Caco-2 (cell line): Measurements from ENCODE around the gene LCE1D. TPM values are rescaled to one million over a fixed set of nuclear protein-coding genes. Genes with fewer than 3 reads are reported as not detected.

Experiments used
- BruUV-seq: library from RNA; stranded (reverse); fragments of 400-500 nt; replicated peaks from 2 replicates; lab custom pipeline; 2021; lab: Mats Ljungman, UMichigan
- CTCF ChIA-PET: fragments of 300-600 bp; sonication (Branson Sonifier 250); formaldehyde crosslinking; loops from one replicate; lab custom pipeline; 2022; ENCODE audit warnings: antibody characterized with exemption; lab: Charles Lee
- POLR2A ChIA-PET: fragments of 300-600 bp; sonication (Branson Sonifier 250); formaldehyde crosslinking; loops from one replicate; lab custom pipeline; 2022; ENCODE audit warnings: antibody characterized with exemption; lab: Charles Lee
- DNase-seq, 2 experiments: peaks; one replicate each; pipeline versions ENCODE4 v3.0.0 to v3.0.0-alpha.2; 2020 to 2022
- H3K27me3 ChIP-seq: replicated peaks from 2 replicates; pipeline ENCODE4 v1.6.0; 2011; ENCODE audit warnings: low read length; ENCODE audit not compliant: control insufficient read depth, insufficient read depth
- H3K36me3 ChIP-seq: 2 replicates; pipeline ENCODE4 v1.5.1; 2011; ENCODE audit warnings: low read length; ENCODE audit not compliant: control insufficient read depth, insufficient read depth
- H3K4me1 ChIP-seq: fragments of 250-450 bp; sonication (Bioruptor Pico); 2 replicates; pipeline ENCODE4 v1.5.1; 2020; ENCODE audit warnings: mild to moderate bottlenecking
- H3K4me3 ChIP-seq: 2 replicates; pipeline ENCODE4 v1.5.1; 2011; ENCODE audit warnings: low read depth, mild to moderate bottlenecking, control low read depth, low read length
- H3K9me3 ChIP-seq: fragments of 250-450 bp; sonication (Bioruptor Pico); 2 replicates; pipeline ENCODE4 v1.5.1; 2020; ENCODE audit warnings: mild to moderate bottlenecking, moderate library complexity
- H3K27ac Mint-ChIP-seq: one replicate; pipeline ENCODE4 v1.8.0; 2022; ENCODE audit warnings: mixed read lengths; ENCODE audit not compliant: unreplicated experiment
- H3K27me3 Mint-ChIP-seq: one replicate; pipeline ENCODE4 v1.8.0; 2022; ENCODE audit warnings: mixed read lengths; ENCODE audit not compliant: insufficient read depth, unreplicated experiment
- H3K36me3 Mint-ChIP-seq: one replicate; pipeline ENCODE4 v1.8.0; 2022; ENCODE audit warnings: mild to moderate bottlenecking, mixed read lengths; ENCODE audit not compliant: insufficient read depth, unreplicated experiment
- H3K4me1 Mint-ChIP-seq: one replicate; pipeline ENCODE4 v1.8.0; 2022; ENCODE audit warnings: low read depth, mixed read lengths; ENCODE audit not compliant: unreplicated experiment
- H3K4me3 Mint-ChIP-seq: one replicate; pipeline ENCODE4 v1.8.0; 2022; ENCODE audit warnings: mild to moderate bottlenecking, moderate library complexity, mixed read lengths; ENCODE audit not compliant: unreplicated experiment
- H3K9me3 Mint-ChIP-seq: one replicate; pipeline ENCODE4 v1.8.0; 2022; ENCODE audit warnings: mixed read lengths; ENCODE audit not compliant: unreplicated experiment
- CTCF ChIP-seq, 2 experiments: fragments of 200-600 bp in 1 of 2; IDR thresholded peaks; 1 replicate in 1 of 2; 2 replicates in 1 of 2; pipeline versions ENCODE4 v1.5.1 to v1.8.0; 2011 to 2022; ENCODE audit warnings: antibody characterized with exemption in 1 of 2, control low read depth in 1 of 2, inconsistent platforms in 1 of 2, low read depth in 1 of 2, low read length in 1 of 2, mild to moderate bottlenecking in 1 of 2, moderate library complexity in 1 of 2; ENCODE audit not compliant: insufficient read depth in 1 of 2, severe bottlenecking in 1 of 2, unreplicated experiment in 1 of 2
- intact Hi-C: fragments of 100-400 bp; cut with micrococcal nuclease; formaldehyde crosslinking; loops from one replicate; pipeline ENCODE4 v1.10.0; 2022; ENCODE audit not compliant: unreplicated experiment
- total RNA-seq: library from RNA; stranded (reverse); gene quantifications from 2 replicates; pipeline ENCODE4 v1.2.3, GENCODE V29; 2022

Gene LCE1D
- total RNA-seq, 1 experiment from 2014 or later: not detected

GRCh38 chr1:152761609-152762213 is 34.8 kb upstream of the LCE1D start:
- H3K27ac Mint-ChIP-seq: no peak overlapping the region
- no peak overlapping the region for H3K4me3 ChIP-seq
- no peaks in the 10 kb centered on the region for H3K9me3 ChIP-seq
- H3K36me3 ChIP-seq: no peaks in the 10 kb centered on the region
- H3K36me3 Mint-ChIP-seq: no peaks in the 10 kb centered on the region
- intact Hi-C loops: no loop called here
- H3K4me1 ChIP-seq: no peaks in the 10 kb centered on the region
- TF ChIP-seq CTCF (IDR thresholded peaks at IDR 0.05; ENCODE audit: insufficient read depth in 1 of 2, low read depth in 1 of 2, low read length in 1 of 2, severe bottlenecking in 1 of 2, unreplicated experiment in 1 of 2): no peak
- POLR2A ChIA-PET: no interaction called here
- no peak overlapping the region for H3K4me3 Mint-ChIP-seq
- no peaks in the 10 kb centered on the region for H3K27me3 ChIP-seq
- H3K9me3 Mint-ChIP-seq: no peaks in the 10 kb centered on the region
- CTCF ChIA-PET: no interaction called here
- peaks cover 12% of the 10 kb centered on the region for H3K27me3 Mint-ChIP-seq
- no peak for DNase-seq
- no peaks in the 10 kb centered on the region for H3K4me1 Mint-ChIP-seq
- no TSS peak for BruUV-seq

GRCh38 chr1:152768847-152769533 is 27.5 kb upstream of the LCE1D start:
- H3K27me3 Mint-ChIP-seq: peaks cover 13% of the 10 kb centered on the region

GRCh38 chr1:152770411-152770810 is 26.1 kb upstream of the LCE1D start:
- Histone ChIP-seq H3K27me3 (no peaks in the 10 kb centered on the region; the same call in 1 of the 2 replicates), H3K9me3 (no peaks in the 10 kb centered on the region), H3K4me3 (no peak overlapping the region), H3K4me1 (no peaks in the 10 kb centered on the region), H3K36me3 (no peaks in the 10 kb centered on the region)
- no TSS peak for BruUV-seq
- peaks cover 17% of the 10 kb centered on the region for H3K27me3 Mint-ChIP-seq
- POLR2A ChIA-PET: no interaction called here
- CTCF ChIA-PET: no interaction called here
- DNase-seq: no peak
- no peaks in the 10 kb centered on the region for H3K9me3 Mint-ChIP-seq
- TF ChIP-seq CTCF (IDR thresholded peaks at IDR 0.05; ENCODE audit: insufficient read depth in 1 of 2, low read depth in 1 of 2, low read length in 1 of 2, severe bottlenecking in 1 of 2, unreplicated experiment in 1 of 2): no peak
- H3K4me3 Mint-ChIP-seq: no peak overlapping the region
- H3K36me3 Mint-ChIP-seq: no peaks in the 10 kb centered on the region
- no peaks in the 10 kb centered on the region for H3K4me1 Mint-ChIP-seq
- intact Hi-C loops: no loop called here
- no peak overlapping the region for H3K27ac Mint-ChIP-seq

More at GRCh38 chr1:152768847-152769533, 27.5 kb upstream of the LCE1D start:
- DNase-seq: no peak
- Histone ChIP-seq H3K9me3 (no peaks in the 10 kb centered on the region), H3K4me3 (no peak overlapping the region), H3K27me3 (no peaks in the 10 kb centered on the region; the same call in 1 of the 2 replicates), H3K36me3 (no peaks in the 10 kb centered on the region), H3K4me1 (no peaks in the 10 kb centered on the region)
- CTCF ChIA-PET: no interaction called here
- H3K4me3 Mint-ChIP-seq: no peak overlapping the region
- no peak for TF ChIP-seq CTCF (IDR thresholded peaks at IDR 0.05; ENCODE audit: insufficient read depth in 1 of 2, low read depth in 1 of 2, low read length in 1 of 2, severe bottlenecking in 1 of 2, unreplicated experiment in 1 of 2)
- intact Hi-C loops: no loop called here
- H3K9me3 Mint-ChIP-seq: no peaks in the 10 kb centered on the region
- H3K36me3 Mint-ChIP-seq: no peaks in the 10 kb centered on the region
- no peak overlapping the region for H3K27ac Mint-ChIP-seq
- POLR2A ChIA-PET: no interaction called here
- no TSS peak for BruUV-seq
- H3K4me1 Mint-ChIP-seq: no peaks in the 10 kb centered on the region
